Karpas-422 (cell line): ENCODE measurements around the gene AANAT. TPM values are rescaled to one million over a fixed set of nuclear protein-coding genes. Genes with fewer than 3 reads are reported as not detected.
A peak's percentile ranks its signal among the peaks of the same experiment; 100 is the strongest.

ENCODE experiments used
- DNase-seq: peaks from one replicate; pipeline ENCODE4 v3.0.0-alpha.2; 2015
- H2AFZ ChIP-seq: fragments of 200-600 bp; sonication (generic); 2 replicates; pipeline ENCODE4 v1.6.1; 2014; ENCODE audit warnings: antibody characterized with exemption, low read length, mixed read lengths
- H3K27ac ChIP-seq: fragments of 200-600 bp; sonication (generic); 2 replicates; pipeline ENCODE4 v1.5.1; 2014; ENCODE audit warnings: mild to moderate bottlenecking, low read length, moderate library complexity
- H3K27me3 ChIP-seq: fragments of 200-600 bp; sonication (generic); 2 replicates; pipeline ENCODE4 v1.6.1; 2014; ENCODE audit warnings: low read length, mixed read lengths
- H3K36me3 ChIP-seq: fragments of 200-600 bp; sonication (generic); 2 replicates; pipeline ENCODE4 v1.6.1; 2014; ENCODE audit warnings: low read length, mixed read lengths; ENCODE audit not compliant: insufficient read depth
- H3K4me1 ChIP-seq: fragments of 200-600 bp; sonication (generic); 2 replicates; pipeline ENCODE4 v1.6.1; 2014; ENCODE audit warnings: mild to moderate bottlenecking, low read length, mixed read lengths
- H3K4me2 ChIP-seq: fragments of 200-600 bp; sonication (generic); 2 replicates; pipeline ENCODE4 v1.6.1; 2014; ENCODE audit warnings: low read length, low read depth, mild to moderate bottlenecking; ENCODE audit not compliant: poor library complexity, severe bottlenecking
- H3K4me3 ChIP-seq: fragments of 200-600 bp; sonication (generic); 2 replicates; pipeline ENCODE4 v1.5.1; 2014; ENCODE audit warnings: mild to moderate bottlenecking, antibody characterized with exemption, low read length, mixed read lengths
- H3K79me2 ChIP-seq: fragments of 200-600 bp; sonication (generic); 2 replicates; pipeline ENCODE4 v1.6.1; 2014; ENCODE audit warnings: mild to moderate bottlenecking, low read length, mixed read lengths
- H3K9ac ChIP-seq: fragments of 200-600 bp; sonication (generic); 2 replicates; pipeline ENCODE4 v1.6.0; 2014; ENCODE audit warnings: low read length
- H3K9me2 ChIP-seq: fragments of 200-600 bp; sonication (generic), shearing (Covaris generic); replicated peaks from 2 replicates; pipeline ENCODE4 v1.6.0; 2014; ENCODE audit warnings: mild to moderate bottlenecking, low read length, moderate library complexity; ENCODE audit not compliant: insufficient read depth
- H3K9me3 ChIP-seq: fragments of 300-700, 200-600 bp; sonication (generic); 2 replicates; pipeline ENCODE4 v1.6.1; 2014; ENCODE audit warnings: low read length, mixed read lengths
- H4K20me1 ChIP-seq: fragments of 200-600 bp; sonication (generic); 2 replicates; pipeline ENCODE4 v1.6.1; 2014; ENCODE audit warnings: mild to moderate bottlenecking, antibody characterized with exemption, low read length, low read depth; ENCODE audit not compliant: insufficient read depth
- total RNA-seq: library from RNA; depleted of rRNA; stranded (reverse); fragments of >200 nt; shearing (Covaris generic); gene quantifications from 2 replicates; pipeline ENCODE4 v1.2.3, GENCODE V29; 2014; ENCODE audit warnings: low replicate concordance

The AANAT gene
- total RNA-seq, 1 experiment from 2014 or later: not detected

- no peak overlapping the region for H3K4me2 ChIP-seq
- peaks cover 6% of the 10 kb centered on the region for H3K4me1 ChIP-seq
- H3K9me2 ChIP-seq: no peaks in the 10 kb centered on the region
- no peak overlapping the region for H3K4me3 ChIP-seq
- no peak overlapping the region for H3K27ac ChIP-seq
- no peak overlapping the region for H3K9ac ChIP-seq
- DNase-seq: no peak
- no peaks in the 10 kb centered on the region for H3K36me3 ChIP-seq
- no peaks in the 10 kb centered on the region for H4K20me1 ChIP-seq
- no peaks in the 10 kb centered on the region for H3K9me3 ChIP-seq
- H2AFZ ChIP-seq: no peak overlapping the region
- no peaks in the 10 kb centered on the region for H3K27me3 ChIP-seq
- no peaks in the 10 kb centered on the region for H3K79me2 ChIP-seq
Observed at GRCh38 chr17:76474894-76475293, 7.5 kb downstream of the AANAT start.

GRCh38 chr17:76475302-76475701 lies 7.9 kb downstream of the AANAT start:
- Histone ChIP-seq H3K36me3 (no peaks in the 10 kb centered on the region), H3K4me1 (peaks cover 8% of the 10 kb centered on the region), H3K79me2 (no peaks in the 10 kb centered on the region), H2AFZ (no peak overlapping the region), H3K9me2 (no peaks in the 10 kb centered on the region), H3K9me3 (no peaks in the 10 kb centered on the region), H3K4me2 (no peak overlapping the region), H4K20me1 (no peaks in the 10 kb centered on the region), H3K27ac (no peak overlapping the region), H3K9ac (no peak overlapping the region), H3K27me3 (no peaks in the 10 kb centered on the region), H3K4me3 (no peak overlapping the region)
- no peak for DNase-seq

GRCh38 chr17:76476736-76477135 lies 9.3 kb downstream of the AANAT start:
- no peak overlapping the region for H2AFZ ChIP-seq

GRCh38 chr17:76477576-76477975 lies 10.2 kb downstream of the AANAT start:
- Histone ChIP-seq H3K4me2 (no peak overlapping the region), H4K20me1 (no peaks in the 10 kb centered on the region), H2AFZ (no peak overlapping the region), H3K36me3 (no peaks in the 10 kb centered on the region), H3K79me2 (no peaks in the 10 kb centered on the region), H3K27ac (no peak overlapping the region), H3K9me2 (no peaks in the 10 kb centered on the region), H3K27me3 (no peaks in the 10 kb centered on the region), H3K9ac (no peak overlapping the region), H3K9me3 (no peaks in the 10 kb centered on the region), H3K4me3 (no peak overlapping the region), H3K4me1 (peaks cover 30% of the 10 kb centered on the region)
- DNase-seq: no peak

More at GRCh38 chr17:76476736-76477135, 9.3 kb downstream of the AANAT start:
- Histone ChIP-seq H3K9me3 (no peaks in the 10 kb centered on the region), H3K27me3 (no peaks in the 10 kb centered on the region), H3K9me2 (no peaks in the 10 kb centered on the region), H4K20me1 (no peaks in the 10 kb centered on the region), H3K27ac (no peak overlapping the region), H3K36me3 (no peaks in the 10 kb centered on the region), H3K79me2 (no peaks in the 10 kb centered on the region), H3K4me3 (no peak overlapping the region), H3K9ac (no peak overlapping the region), H3K4me2 (no peak overlapping the region), H3K4me1 (peaks cover 22% of the 10 kb centered on the region)
- no peak for DNase-seq

- H3K4me2 ChIP-seq: no peak overlapping the region
- no peak overlapping the region for H3K4me3 ChIP-seq
- no peak overlapping the region for H2AFZ ChIP-seq
- DNase-seq: no peak
- peaks cover 36% of the 10 kb centered on the region for H3K4me1 ChIP-seq
- H3K79me2 ChIP-seq: no peaks in the 10 kb centered on the region
- no peak overlapping the region for H3K27ac ChIP-seq
- H3K27me3 ChIP-seq: no peaks in the 10 kb centered on the region
- H3K9ac ChIP-seq: no peak overlapping the region
- no peaks in the 10 kb centered on the region for H3K9me3 ChIP-seq
- H3K36me3 ChIP-seq: no peaks in the 10 kb centered on the region
- no peaks in the 10 kb centered on the region for H3K9me2 ChIP-seq
- no peaks in the 10 kb centered on the region for H4K20me1 ChIP-seq
Observed at GRCh38 chr17:76478097-76478496, 10.7 kb downstream of the AANAT start.

- Histone ChIP-seq H2AFZ (no peak overlapping the region), H3K9me3 (no peaks in the 10 kb centered on the region), H3K4me2 (peak overlapping the region; percentile 34), H3K4me1 (peaks cover 36% of the 10 kb centered on the region), H3K27me3 (no peaks in the 10 kb centered on the region), H3K79me2 (no peaks in the 10 kb centered on the region), H3K9ac (peak overlapping the region; percentile 45), H3K27ac (no peak overlapping the region), H3K4me3 (no peak overlapping the region), H3K36me3 (no peaks in the 10 kb centered on the region), H4K20me1 (no peaks in the 10 kb centered on the region), H3K9me2 (no peaks in the 10 kb centered on the region)
- no peak for DNase-seq
Observed at GRCh38 chr17:76478730-76479514, 11.5 kb downstream of the AANAT start.

GRCh38 chr17:76479515-76480060 lies 12.2 kb downstream of the AANAT start:
- no peak overlapping the region for H3K4me3 ChIP-seq
- H3K4me1 ChIP-seq: peaks cover 36% of the 10 kb centered on the region
- H2AFZ ChIP-seq: no peak overlapping the region
- H3K27ac ChIP-seq: no peak overlapping the region
- H3K9me2 ChIP-seq: no peaks in the 10 kb centered on the region
- H3K4me2 ChIP-seq: peak overlapping the region; percentile 34
- H3K27me3 ChIP-seq: no peaks in the 10 kb centered on the region
- no peaks in the 10 kb centered on the region for H3K79me2 ChIP-seq
- no peaks in the 10 kb centered on the region for H3K9me3 ChIP-seq
- H3K9ac ChIP-seq: peak overlapping the region; percentile 45
- no peaks in the 10 kb centered on the region for H4K20me1 ChIP-seq
- H3K36me3 ChIP-seq: no peaks in the 10 kb centered on the region
- peak; percentile 77 for DNase-seq

GRCh38 chr17:76480632-76481031 lies 13.2 kb downstream of the AANAT start:
- peak overlapping the region; percentile 69 for H3K4me2 ChIP-seq
- no peaks in the 10 kb centered on the region for H3K36me3 ChIP-seq
- peak overlapping the region; percentile 79; the same call in 1 of the 2 replicates for H2AFZ ChIP-seq
- H3K9me3 ChIP-seq: no peaks in the 10 kb centered on the region
- no peaks in the 10 kb centered on the region for H3K79me2 ChIP-seq
- peak overlapping the region; percentile 52 for H3K4me3 ChIP-seq
- peak; percentile 69 for DNase-seq
- H3K9ac ChIP-seq: peak overlapping the region; percentile 60
- H3K4me1 ChIP-seq: peaks cover 36% of the 10 kb centered on the region
- no peaks in the 10 kb centered on the region for H4K20me1 ChIP-seq
- peak overlapping the region; percentile 66 for H3K27ac ChIP-seq
- no peaks in the 10 kb centered on the region for H3K27me3 ChIP-seq
- no peaks in the 10 kb centered on the region for H3K9me2 ChIP-seq
